Panc1 (cell line): Measurements from ENCODE around the gene GPM6B. TPM values are rescaled to one million over a fixed set of nuclear protein-coding genes. Genes with fewer than 3 reads are reported as not detected.

Experiments
- ATAC-seq: fragments of 200-7000 bp; cut with Tn5 transposase; 2 replicates; pipeline ENCODE4 v1.9.1; 2020; ENCODE audit warnings: mild to moderate bottlenecking, moderate library complexity
- BruUV-seq: library from RNA; stranded (reverse); fragments of 400-500 nt; replicated peaks from 2 replicates; lab custom pipeline; 2021; lab: Mats Ljungman, UMichigan
- CTCF ChIA-PET: fragments of 300-600 bp; sonication (Branson Sonifier 250); formaldehyde crosslinking; loops from one replicate; lab custom pipeline; 2022; ENCODE audit warnings: antibody characterized with exemption; lab: Charles Lee
- POLR2A ChIA-PET: fragments of 300-600 bp; sonication (Branson Sonifier 250); formaldehyde crosslinking; loops from one replicate; lab custom pipeline; 2022; ENCODE audit warnings: antibody characterized with exemption; lab: Charles Lee
- DNase-seq: peaks from one replicate; pipeline ENCODE4 v3.0.0-alpha.2; 2010; ENCODE audit warnings: low read depth, low spot score
- H3K27ac ChIP-seq: 2 replicates; pipeline ENCODE4 v1.5.1; 2011; ENCODE audit warnings: mild to moderate bottlenecking, low read length, inconsistent platforms
- H3K27me3 ChIP-seq: fragments of 200-500 bp; sonication (Bioruptor generic); 2 replicates; pipeline ENCODE4 v1.6.0; 2014; ENCODE audit warnings: low read length, inconsistent platforms; ENCODE audit not compliant: control insufficient read depth, insufficient read depth
- H3K36me3 ChIP-seq: fragments of 200-500 bp; sonication (Bioruptor generic); 2 replicates; pipeline ENCODE4 v1.5.1; 2014; ENCODE audit warnings: inconsistent platforms, mild to moderate bottlenecking, low read length, moderate library complexity; ENCODE audit not compliant: control insufficient read depth, insufficient read depth
- H3K4me1 ChIP-seq: 2 replicates; pipeline ENCODE4 v1.5.1; 2011; ENCODE audit warnings: inconsistent platforms, mild to moderate bottlenecking, low read length, moderate library complexity; ENCODE audit not compliant: control insufficient read depth, insufficient read depth
- H3K4me3 ChIP-seq, 2 experiments: 2 replicates each; pipeline ENCODE4 v1.5.1; 2011 to 2012; ENCODE audit warnings: low read depth in 2 of 2, low read length in 2 of 2, mild to moderate bottlenecking in 2 of 2, inconsistent platforms in 1 of 2, moderate library complexity in 1 of 2
- H3K9me3 ChIP-seq: fragments of 200-500 bp; sonication (Bioruptor generic); 2 replicates; pipeline ENCODE4 v1.5.1; 2014; ENCODE audit warnings: low read depth, mild to moderate bottlenecking, inconsistent platforms, low read length, moderate library complexity; ENCODE audit not compliant: control insufficient read depth, insufficient read depth
- POLR2AphosphoS5 ChIP-seq: IDR thresholded peaks from 2 replicates; pipeline ENCODE4 v1.6.1; 2012; ENCODE audit warnings: mild to moderate bottlenecking, low read depth, low read length, moderate library complexity
- SIN3A ChIP-seq: IDR thresholded peaks from 2 replicates; pipeline ENCODE4 v1.6.1; 2012; ENCODE audit warnings: low read depth, mild to moderate bottlenecking, low read length, moderate library complexity, borderline replicate concordance; ENCODE audit not compliant: insufficient read depth
- TCF7L2 ChIP-seq: IDR thresholded peaks from 2 replicates; pipeline ENCODE4 v1.6.1; 2011; ENCODE audit warnings: mild to moderate bottlenecking, low read depth, low read length, inconsistent platforms
- in situ Hi-C: cut with HindIII; loops from 2 replicates; pipeline ENCODE4 v1.10.0; 2016; ENCODE audit warnings: low sequenced_read_pairs, low pct_unique_long_range_greater_than_20kb
- intact Hi-C: fragments of 100-400 bp; cut with micrococcal nuclease; formaldehyde crosslinking; loops from one replicate; pipeline ENCODE4 v1.10.0; 2022; ENCODE audit not compliant: unreplicated experiment
- total RNA-seq: library from RNA; stranded (reverse); gene quantifications from one replicate; pipeline ENCODE4 v1.2.1, GENCODE V29; 2021; ENCODE audit not compliant: unreplicated experiment
- TF ChIP-seq, protein P1 (sequence below), 2 experiments: IDR thresholded peaks; 2 replicates each; pipeline ENCODE4 v1.6.1; 2011 to 2012; ENCODE audit warnings: low read depth in 2 of 2, control low read depth in 1 of 2, low read length in 1 of 2, mild to moderate bottlenecking in 1 of 2, moderate library complexity in 1 of 2; ENCODE audit not compliant: insufficient read depth in 1 of 2
- TF ChIP-seq, protein P2 (sequence below): fragments of 450-650 bp; IDR thresholded peaks from 2 replicates; pipeline ENCODE4 v1.5.1; 2017; ENCODE audit warnings: mild to moderate bottlenecking

GPM6B gene
- total RNA-seq, 1 experiment from 2014 or later, result not detected

- TF ChIP-seq POLR2AphosphoS5 (no peak), SIN3A (no peak), TCF7L2 (no peak)
- TF ChIP-seq, protein P1, sequence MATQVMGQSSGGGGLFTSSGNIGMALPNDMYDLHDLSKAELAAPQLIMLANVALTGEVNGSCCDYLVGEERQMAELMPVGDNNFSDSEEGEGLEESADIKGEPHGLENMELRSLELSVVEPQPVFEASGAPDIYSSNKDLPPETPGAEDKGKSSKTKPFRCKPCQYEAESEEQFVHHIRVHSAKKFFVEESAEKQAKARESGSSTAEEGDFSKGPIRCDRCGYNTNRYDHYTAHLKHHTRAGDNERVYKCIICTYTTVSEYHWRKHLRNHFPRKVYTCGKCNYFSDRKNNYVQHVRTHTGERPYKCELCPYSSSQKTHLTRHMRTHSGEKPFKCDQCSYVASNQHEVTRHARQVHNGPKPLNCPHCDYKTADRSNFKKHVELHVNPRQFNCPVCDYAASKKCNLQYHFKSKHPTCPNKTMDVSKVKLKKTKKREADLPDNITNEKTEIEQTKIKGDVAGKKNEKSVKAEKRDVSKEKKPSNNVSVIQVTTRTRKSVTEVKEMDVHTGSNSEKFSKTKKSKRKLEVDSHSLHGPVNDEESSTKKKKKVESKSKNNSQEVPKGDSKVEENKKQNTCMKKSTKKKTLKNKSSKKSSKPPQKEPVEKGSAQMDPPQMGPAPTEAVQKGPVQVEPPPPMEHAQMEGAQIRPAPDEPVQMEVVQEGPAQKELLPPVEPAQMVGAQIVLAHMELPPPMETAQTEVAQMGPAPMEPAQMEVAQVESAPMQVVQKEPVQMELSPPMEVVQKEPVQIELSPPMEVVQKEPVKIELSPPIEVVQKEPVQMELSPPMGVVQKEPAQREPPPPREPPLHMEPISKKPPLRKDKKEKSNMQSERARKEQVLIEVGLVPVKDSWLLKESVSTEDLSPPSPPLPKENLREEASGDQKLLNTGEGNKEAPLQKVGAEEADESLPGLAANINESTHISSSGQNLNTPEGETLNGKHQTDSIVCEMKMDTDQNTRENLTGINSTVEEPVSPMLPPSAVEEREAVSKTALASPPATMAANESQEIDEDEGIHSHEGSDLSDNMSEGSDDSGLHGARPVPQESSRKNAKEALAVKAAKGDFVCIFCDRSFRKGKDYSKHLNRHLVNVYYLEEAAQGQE (IDR thresholded peaks at IDR 0.05; ENCODE audit: insufficient read depth in 1 of 2, low read depth in 2 of 2, low read length in 1 of 2), result no peak
- TF ChIP-seq, protein P2, sequence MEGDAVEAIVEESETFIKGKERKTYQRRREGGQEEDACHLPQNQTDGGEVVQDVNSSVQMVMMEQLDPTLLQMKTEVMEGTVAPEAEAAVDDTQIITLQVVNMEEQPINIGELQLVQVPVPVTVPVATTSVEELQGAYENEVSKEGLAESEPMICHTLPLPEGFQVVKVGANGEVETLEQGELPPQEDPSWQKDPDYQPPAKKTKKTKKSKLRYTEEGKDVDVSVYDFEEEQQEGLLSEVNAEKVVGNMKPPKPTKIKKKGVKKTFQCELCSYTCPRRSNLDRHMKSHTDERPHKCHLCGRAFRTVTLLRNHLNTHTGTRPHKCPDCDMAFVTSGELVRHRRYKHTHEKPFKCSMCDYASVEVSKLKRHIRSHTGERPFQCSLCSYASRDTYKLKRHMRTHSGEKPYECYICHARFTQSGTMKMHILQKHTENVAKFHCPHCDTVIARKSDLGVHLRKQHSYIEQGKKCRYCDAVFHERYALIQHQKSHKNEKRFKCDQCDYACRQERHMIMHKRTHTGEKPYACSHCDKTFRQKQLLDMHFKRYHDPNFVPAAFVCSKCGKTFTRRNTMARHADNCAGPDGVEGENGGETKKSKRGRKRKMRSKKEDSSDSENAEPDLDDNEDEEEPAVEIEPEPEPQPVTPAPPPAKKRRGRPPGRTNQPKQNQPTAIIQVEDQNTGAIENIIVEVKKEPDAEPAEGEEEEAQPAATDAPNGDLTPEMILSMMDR, result no peak
- no TSS peak for BruUV-seq
- intact Hi-C loops (no loop called here), in situ Hi-C loops (no loop called here)
- no peaks in the 10 kb centered on the region; the same call in 1 of the 2 replicates for H3K36me3 ChIP-seq
- H3K9me3 ChIP-seq, result no peaks in the 10 kb centered on the region
- ATAC-seq (no peak), DNase-seq (no peak)
- no peaks in the 10 kb centered on the region; the same call in 1 of the 2 replicates for H3K27me3 ChIP-seq
- POLR2A ChIA-PET, result no interaction called here
- no peak overlapping the region for H3K27ac ChIP-seq
- CTCF ChIA-PET, result no interaction called here
- no peaks in the 10 kb centered on the region for H3K4me1 ChIP-seq
- no peak overlapping the region for H3K4me3 ChIP-seq
Observed at GRCh38 chrX:13815664-13816063, 1.2 kb downstream of the GPM6B start.

DNA sequence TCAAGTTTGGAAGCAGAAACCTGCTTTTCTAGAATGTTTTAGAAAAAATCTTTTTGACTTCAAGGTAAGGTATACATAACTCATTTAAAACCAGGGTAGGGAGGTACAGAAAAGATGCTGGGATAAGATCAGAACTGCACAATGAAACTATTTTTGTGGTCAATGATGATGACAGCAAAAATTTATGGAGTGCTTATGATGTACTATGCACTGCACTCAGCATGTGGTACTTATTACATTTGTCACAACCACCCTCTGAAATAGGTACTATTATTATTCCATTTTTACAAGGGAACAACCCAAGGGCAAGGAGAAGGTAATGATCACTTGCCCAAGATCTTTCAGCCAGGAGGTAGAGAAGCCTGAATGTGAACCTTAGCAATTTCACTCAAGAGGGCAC lies 8.0 kb downstream of the GPM6B start:
- ATAC-seq (no peak), DNase-seq (no peak)
- TF ChIP-seq SIN3A, result no peak
- TF ChIP-seq TCF7L2, result no peak
- TF ChIP-seq, protein P2, result no peak
- TF ChIP-seq, protein P1 (IDR thresholded peaks at IDR 0.05; ENCODE audit: insufficient read depth in 1 of 2, low read depth in 2 of 2, low read length in 1 of 2), result no peak
- no peak for TF ChIP-seq POLR2AphosphoS5
- ChIA-PET CTCF (no interaction called here), POLR2A (no interaction called here)
- Histone ChIP-seq H3K36me3 (no peaks in the 10 kb centered on the region; the same call in 1 of the 2 replicates), H3K27ac (no peak overlapping the region), H3K27me3 (no peaks in the 10 kb centered on the region), H3K4me1 (no peaks in the 10 kb centered on the region), H3K9me3 (no peaks in the 10 kb centered on the region), H3K4me3 (no peak overlapping the region)
- in situ Hi-C loops (no loop called here), intact Hi-C loops (no loop called here)
- BruUV-seq, result no TSS peak
